Measurements from ENCODE around the gene KHDC3L.

The KHDC3L gene

GRCh38 chr6:73362358-73362757, at the start of gene KHDC3L:
KHDC3L (plus strand) TSS chr6:73362658; CDS start chr6:73362730, 72 bp downstream.
- Mint-ChIP-seq H3K36me3 (ENCODE audit: low read depth) (no peaks in the 10 kb centered on the region), H3K4me1 (ENCODE audit: low read depth) (no peaks in the 10 kb centered on the region), H3K27ac (no peak within 1 kb of the TSS), H3K4me3 (no peak within 1 kb of the TSS), H3K9me3 (no peaks in the 10 kb centered on the region), H3K27me3 (ENCODE audit: low read depth) (peaks cover 2% of the 10 kb centered on the region)
- DNase-seq (ENCODE audit: low spot score) = no peak

- no peak for DNase-seq (ENCODE audit: low spot score)
- Mint-ChIP-seq H3K27me3 (ENCODE audit: low read depth) (peaks cover 66% of the 10 kb centered on the region), H3K36me3 (ENCODE audit: low read depth) (peaks cover 1% of the 10 kb centered on the region), H3K4me1 (ENCODE audit: low read depth) (peaks cover 7% of the 10 kb centered on the region), H3K27ac (no peak overlapping the region), H3K9me3 (peaks cover 15% of the 10 kb centered on the region), H3K4me3 (peak overlapping the region; percentile 44)
These were observed 47.6 kb upstream of the KHDC3L start for GRCh38 chr6:73314577-73315492.

- H3K27ac Mint-ChIP-seq = no peak overlapping the region
- peaks cover under 1% of the 10 kb centered on the region for H3K9me3 Mint-ChIP-seq
- no peak overlapping the region for H3K4me3 Mint-ChIP-seq
- peaks cover 13% of the 10 kb centered on the region for H3K27me3 Mint-ChIP-seq (ENCODE audit: low read depth)
- no peak for DNase-seq (ENCODE audit: low spot score)
- H3K36me3 Mint-ChIP-seq (ENCODE audit: low read depth) = no peaks in the 10 kb centered on the region
- peaks cover 3% of the 10 kb centered on the region for H3K4me1 Mint-ChIP-seq (ENCODE audit: low read depth)
These were observed 39.1 kb upstream of the KHDC3L start for GRCh38 chr6:73323323-73323722.

GRCh38 chr6:73325656-73326055, 36.8 kb upstream of the KHDC3L start:
- Mint-ChIP-seq H3K4me3 (no peak overlapping the region), H3K36me3 (ENCODE audit: low read depth) (no peaks in the 10 kb centered on the region), H3K27me3 (ENCODE audit: low read depth) (peaks cover 19% of the 10 kb centered on the region), H3K4me1 (ENCODE audit: low read depth) (peaks cover 11% of the 10 kb centered on the region), H3K27ac (no peak overlapping the region), H3K9me3 (no peaks in the 10 kb centered on the region)
- DNase-seq (ENCODE audit: low spot score) = no peak

- no peak overlapping the region for H3K27ac Mint-ChIP-seq
- no peak overlapping the region for H3K4me3 Mint-ChIP-seq
- H3K36me3 Mint-ChIP-seq (ENCODE audit: low read depth) = no peaks in the 10 kb centered on the region
- DNase-seq (ENCODE audit: low spot score) = no peak
- H3K9me3 Mint-ChIP-seq = no peaks in the 10 kb centered on the region
- H3K4me1 Mint-ChIP-seq (ENCODE audit: low read depth) = peaks cover 11% of the 10 kb centered on the region
- H3K27me3 Mint-ChIP-seq (ENCODE audit: low read depth) = peaks cover 36% of the 10 kb centered on the region
These were observed 33.7 kb upstream of the KHDC3L start for GRCh38 chr6:73328790-73329189.

- no peak overlapping the region for H3K4me3 Mint-ChIP-seq
- peaks cover 36% of the 10 kb centered on the region for H3K27me3 Mint-ChIP-seq (ENCODE audit: low read depth)
These were observed 33.3 kb upstream of the KHDC3L start for GRCh38 chr6:73329201-73329600.

GRCh38 chr6:73339340-73339739, 23.1 kb upstream of the KHDC3L start:
- Mint-ChIP-seq H3K4me3 (no peak overlapping the region), H3K27ac (no peak overlapping the region), H3K27me3 (ENCODE audit: low read depth) (peaks cover 13% of the 10 kb centered on the region), H3K9me3 (no peaks in the 10 kb centered on the region), H3K4me1 (ENCODE audit: low read depth) (no peaks in the 10 kb centered on the region), H3K36me3 (ENCODE audit: low read depth) (no peaks in the 10 kb centered on the region)
- no peak for DNase-seq (ENCODE audit: low spot score)

More at GRCh38 chr6:73329201-73329600, 33.3 kb upstream of the KHDC3L start:
- DNase-seq (ENCODE audit: low spot score) = no peak
- Mint-ChIP-seq H3K36me3 (ENCODE audit: low read depth) (no peaks in the 10 kb centered on the region), H3K9me3 (no peaks in the 10 kb centered on the region), H3K27ac (no peak overlapping the region), H3K4me1 (ENCODE audit: low read depth) (peaks cover 11% of the 10 kb centered on the region)

GRCh38 chr6:73340048-73340447, 22.4 kb upstream of the KHDC3L start:
- no peaks in the 10 kb centered on the region for H3K9me3 Mint-ChIP-seq
- peaks cover 13% of the 10 kb centered on the region for H3K27me3 Mint-ChIP-seq (ENCODE audit: low read depth)
- no peak overlapping the region for H3K27ac Mint-ChIP-seq
- DNase-seq (ENCODE audit: low spot score) = no peak
- no peaks in the 10 kb centered on the region for H3K4me1 Mint-ChIP-seq (ENCODE audit: low read depth)
- H3K36me3 Mint-ChIP-seq (ENCODE audit: low read depth) = no peaks in the 10 kb centered on the region
- H3K4me3 Mint-ChIP-seq = no peak overlapping the region

GRCh38 chr6:73341335-73341734, 21.1 kb upstream of the KHDC3L start:
- Mint-ChIP-seq H3K9me3 (no peaks in the 10 kb centered on the region), H3K27ac (no peak overlapping the region)

GRCh38 chr6:73342174-73342573, 20.3 kb upstream of the KHDC3L start:
- Mint-ChIP-seq H3K27me3 (ENCODE audit: low read depth) (peaks cover 19% of the 10 kb centered on the region), H3K4me3 (no peak overlapping the region), H3K9me3 (no peaks in the 10 kb centered on the region)

More at GRCh38 chr6:73341335-73341734, 21.1 kb upstream of the KHDC3L start:
- Mint-ChIP-seq H3K4me3 (no peak overlapping the region), H3K36me3 (ENCODE audit: low read depth) (no peaks in the 10 kb centered on the region), H3K4me1 (ENCODE audit: low read depth) (no peaks in the 10 kb centered on the region), H3K27me3 (ENCODE audit: low read depth) (peaks cover 13% of the 10 kb centered on the region)
- DNase-seq (ENCODE audit: low spot score) = no peak

GRCh38 chr6:73343164-73343563, 19.3 kb upstream of the KHDC3L start:
- no peak overlapping the region for H3K4me3 Mint-ChIP-seq
- H3K36me3 Mint-ChIP-seq (ENCODE audit: low read depth) = no peaks in the 10 kb centered on the region
- H3K27ac Mint-ChIP-seq = no peak overlapping the region
- no peaks in the 10 kb centered on the region for H3K9me3 Mint-ChIP-seq
- peaks cover 28% of the 10 kb centered on the region for H3K27me3 Mint-ChIP-seq (ENCODE audit: low read depth)
- no peaks in the 10 kb centered on the region for H3K4me1 Mint-ChIP-seq (ENCODE audit: low read depth)
- DNase-seq (ENCODE audit: low spot score) = no peak

More at GRCh38 chr6:73342174-73342573, 20.3 kb upstream of the KHDC3L start:
- Mint-ChIP-seq H3K4me1 (ENCODE audit: low read depth) (no peaks in the 10 kb centered on the region), H3K27ac (no peak overlapping the region), H3K36me3 (ENCODE audit: low read depth) (no peaks in the 10 kb centered on the region)
- no peak for DNase-seq (ENCODE audit: low spot score)

GRCh38 chr6:73348550-73349204, 13.8 kb upstream of the KHDC3L start:
- Mint-ChIP-seq H3K4me3 (no peak overlapping the region), H3K9me3 (no peaks in the 10 kb centered on the region), H3K4me1 (ENCODE audit: low read depth) (no peaks in the 10 kb centered on the region), H3K36me3 (ENCODE audit: low read depth) (no peaks in the 10 kb centered on the region), H3K27ac (no peak overlapping the region), H3K27me3 (ENCODE audit: low read depth) (peaks cover 51% of the 10 kb centered on the region)
- DNase-seq (ENCODE audit: low spot score) = no peak

- peaks cover 50% of the 10 kb centered on the region for H3K27me3 Mint-ChIP-seq (ENCODE audit: low read depth)
- H3K27ac Mint-ChIP-seq = no peak overlapping the region
- DNase-seq (ENCODE audit: low spot score) = no peak
- no peaks in the 10 kb centered on the region for H3K9me3 Mint-ChIP-seq
- H3K4me1 Mint-ChIP-seq (ENCODE audit: low read depth) = no peaks in the 10 kb centered on the region
- no peaks in the 10 kb centered on the region for H3K36me3 Mint-ChIP-seq (ENCODE audit: low read depth)
- no peak overlapping the region for H3K4me3 Mint-ChIP-seq
These were observed 13.1 kb upstream of the KHDC3L start for GRCh38 chr6:73349311-73349710.
